Hepatocyte (in vitro differentiated cells): ENCODE data around the gene ARHGAP18. TPM values are rescaled to one million over a fixed set of nuclear protein-coding genes. Genes with fewer than 3 reads are reported as not detected.

Experiments
- DNase-seq: peaks from one replicate; pipeline ENCODE4 v3.0.0-alpha.2; 2016; ENCODE audit warnings: low spot score
- H2AFZ ChIP-seq: fragments of 200-600 bp; sonication (generic); 2 replicates; pipeline ENCODE4 v1.6.0; 2016; ENCODE audit warnings: antibody characterized with exemption, mild to moderate bottlenecking
- H3K27ac ChIP-seq: fragments of 200-600 bp; sonication (generic); 2 replicates; pipeline ENCODE4 v1.5.1; 2016; ENCODE audit warnings: mild to moderate bottlenecking
- H3K27me3 ChIP-seq: fragments of 200-600 bp; sonication (generic); 2 replicates; pipeline ENCODE4 v1.6.1; 2016
- H3K36me3 ChIP-seq: fragments of 200-600 bp; sonication (generic); replicated peaks from 2 replicates; pipeline ENCODE4 v1.5.1; 2016; ENCODE audit warnings: low read depth; ENCODE audit not compliant: insufficient read depth
- H3K4me1 ChIP-seq: fragments of 200-600 bp; sonication (generic); 2 replicates; pipeline ENCODE4 v1.5.1; 2016; ENCODE audit warnings: mild to moderate bottlenecking, moderate library complexity; ENCODE audit not compliant: insufficient read depth
- H3K4me2 ChIP-seq: fragments of 200-600 bp; sonication (generic); 2 replicates; pipeline ENCODE4 v1.6.0; 2016
- H3K4me3 ChIP-seq: fragments of 200-600 bp; sonication (generic); 2 replicates; pipeline ENCODE4 v1.5.1; 2016; ENCODE audit warnings: mild to moderate bottlenecking
- H3K79me2 ChIP-seq: fragments of 200-600 bp; sonication (generic); 2 replicates; pipeline ENCODE4 v1.6.0; 2017; ENCODE audit warnings: mild to moderate bottlenecking
- H3K9me2 ChIP-seq: fragments of 200-600 bp; sonication (generic); replicated peaks from 2 replicates; pipeline ENCODE4 v1.6.0; 2017; ENCODE audit warnings: mild to moderate bottlenecking; ENCODE audit not compliant: insufficient read depth
- H3K9me3 ChIP-seq: fragments of 200-600 bp; sonication (generic); 2 replicates; pipeline ENCODE4 v1.5.1; 2016; ENCODE audit warnings: low read depth, mild to moderate bottlenecking
- H4K20me1 ChIP-seq: fragments of 200-600 bp; sonication (generic); 2 replicates; pipeline ENCODE4 v1.6.0; 2016; ENCODE audit warnings: mild to moderate bottlenecking; ENCODE audit not compliant: insufficient read depth, poor library complexity, severe bottlenecking
- EZH2 ChIP-seq: fragments of 200-600 bp; sonication (generic); IDR thresholded peaks from 2 replicates; pipeline ENCODE4 v1.6.1; 2016; ENCODE audit warnings: antibody characterized with exemption, mild to moderate bottlenecking, borderline replicate concordance
- EZH2phosphoT487 ChIP-seq: fragments of 200-600 bp; sonication (generic); IDR thresholded peaks from one replicate; pipeline ENCODE4 v1.6.1; 2018; ENCODE audit warnings: antibody characterized with exemption, mild to moderate bottlenecking, low read depth, moderate library complexity; ENCODE audit not compliant: unreplicated experiment, severe bottlenecking
- WGBS: methylation state at CpG from one replicate; pipeline ENCODE4 v1.1.6; 2016; ENCODE audit warnings: low lambda C conversion rate; ENCODE audit errors: missing lambda C conversion rate; 5-methylcytosine and 5-hydroxymethylcytosine counted together
- polyA plus RNA-seq: library from polyadenylated mRNA; unstranded; fragments of >200 nt; fragmentation: Nextera tagmentation; extraction: Ambion mirVana; gene quantifications from 2 replicates; pipeline ENCODE4 v1.2.1, GENCODE V29; 2016
- total RNA-seq: library from RNA; depleted of rRNA; stranded (reverse); fragments of >200 nt; gene quantifications from 2 replicates; pipeline ENCODE4 v1.2.3, GENCODE V29; 2014
- TF ChIP-seq, protein P1 (sequence below): fragments of 200-600 bp; sonication (generic); IDR thresholded peaks from 2 replicates; pipeline ENCODE4 v1.5.1; 2016; ENCODE audit warnings: antibody characterized with exemption, mild to moderate bottlenecking; ENCODE audit not compliant: poor library complexity

Gene ARHGAP18
- total and polyA plus RNA-seq, 2 experiments from 2014 or later: 14.7 to 34.8 TPM

DNA sequence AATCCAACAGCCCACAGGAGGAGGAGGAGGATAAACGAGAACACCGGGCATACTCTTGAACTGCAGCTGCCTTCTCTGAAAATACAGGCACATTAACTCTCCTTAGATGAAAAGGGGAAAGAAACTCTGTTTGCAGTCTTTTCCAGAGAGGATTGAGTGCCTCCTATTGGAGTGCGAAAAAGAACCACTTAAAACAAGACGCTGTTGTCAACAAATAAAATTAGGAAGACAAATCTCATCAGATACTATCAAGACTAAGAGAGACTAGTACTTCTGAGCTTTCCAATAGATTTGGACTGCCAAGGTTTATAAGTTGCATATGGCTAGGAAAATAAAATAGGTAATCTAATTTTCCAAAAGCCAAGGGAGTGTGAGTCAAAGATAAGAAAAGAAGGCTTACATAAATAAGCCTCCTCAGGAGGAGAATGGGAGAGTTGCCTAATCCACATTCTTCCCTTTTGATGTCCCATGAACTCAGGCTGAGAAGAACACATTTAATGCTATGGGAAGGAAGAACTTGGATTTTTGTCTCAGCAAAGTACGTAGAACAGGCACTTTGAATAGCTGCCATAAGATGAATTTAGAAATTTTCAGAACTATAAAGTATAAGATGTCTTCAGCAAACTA is 154.7 kb downstream of the ARHGAP18 start:
- 82% methylated on average over 5 of the region's 5 CpGs for WGBS
- no peak for DNase-seq
- Histone ChIP-seq H3K4me1 (no peaks in the 10 kb centered on the region), H3K79me2 (no peaks in the 10 kb centered on the region), H3K36me3 (no peaks in the 10 kb centered on the region), H3K9me3 (no peaks in the 10 kb centered on the region), H3K27ac (no peak overlapping the region), H3K4me2 (no peak overlapping the region), H3K4me3 (no peak overlapping the region), H4K20me1 (no peaks in the 10 kb centered on the region), H3K9me2 (no peaks in the 10 kb centered on the region), H3K27me3 (no peaks in the 10 kb centered on the region), H2AFZ (no peak overlapping the region)
- TF ChIP-seq EZH2: no peak

DNA sequence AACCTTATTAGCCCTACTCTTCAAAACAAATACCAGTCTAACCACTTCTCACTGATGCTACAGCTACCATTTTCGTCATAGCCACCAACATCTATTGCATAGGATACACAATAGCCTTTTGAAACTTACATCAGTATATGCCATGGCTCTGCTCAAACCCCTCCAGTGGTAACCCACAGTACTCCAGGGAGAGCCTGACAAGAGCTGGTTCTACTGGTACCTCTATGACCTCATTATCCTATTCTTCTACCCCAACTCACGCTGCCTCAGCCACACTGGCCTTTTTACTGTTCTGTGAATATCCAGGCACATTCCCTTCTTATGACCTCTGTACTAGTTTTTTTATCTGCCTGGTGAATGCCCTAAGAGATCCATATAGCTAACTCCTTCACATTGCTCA is 157.6 kb downstream of the ARHGAP18 start:
- WGBS: 86% methylated on average over 2 of the region's 2 CpGs
- DNase-seq: no peak
- H2AFZ ChIP-seq: no peak overlapping the region

DNA sequence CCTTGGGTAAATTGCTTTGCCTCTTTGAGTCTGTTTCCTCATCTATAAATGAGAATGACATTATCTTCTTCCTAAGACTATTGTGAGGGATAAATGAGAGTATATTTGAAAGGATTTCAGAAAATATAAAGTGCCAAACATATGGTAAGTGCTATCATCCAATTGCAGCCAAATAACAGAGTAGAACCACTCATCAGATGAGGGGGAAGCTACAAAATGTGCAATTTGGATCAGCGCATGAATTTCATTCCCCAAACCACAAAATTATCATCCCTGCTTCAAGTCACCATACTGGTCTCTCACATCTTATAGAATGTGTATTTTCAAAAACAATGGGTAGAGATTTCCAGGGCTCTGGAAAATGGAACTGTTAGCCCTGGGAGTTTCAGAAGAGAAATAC is 158.5 kb downstream of the ARHGAP18 start:
- TF ChIP-seq, protein P1, sequence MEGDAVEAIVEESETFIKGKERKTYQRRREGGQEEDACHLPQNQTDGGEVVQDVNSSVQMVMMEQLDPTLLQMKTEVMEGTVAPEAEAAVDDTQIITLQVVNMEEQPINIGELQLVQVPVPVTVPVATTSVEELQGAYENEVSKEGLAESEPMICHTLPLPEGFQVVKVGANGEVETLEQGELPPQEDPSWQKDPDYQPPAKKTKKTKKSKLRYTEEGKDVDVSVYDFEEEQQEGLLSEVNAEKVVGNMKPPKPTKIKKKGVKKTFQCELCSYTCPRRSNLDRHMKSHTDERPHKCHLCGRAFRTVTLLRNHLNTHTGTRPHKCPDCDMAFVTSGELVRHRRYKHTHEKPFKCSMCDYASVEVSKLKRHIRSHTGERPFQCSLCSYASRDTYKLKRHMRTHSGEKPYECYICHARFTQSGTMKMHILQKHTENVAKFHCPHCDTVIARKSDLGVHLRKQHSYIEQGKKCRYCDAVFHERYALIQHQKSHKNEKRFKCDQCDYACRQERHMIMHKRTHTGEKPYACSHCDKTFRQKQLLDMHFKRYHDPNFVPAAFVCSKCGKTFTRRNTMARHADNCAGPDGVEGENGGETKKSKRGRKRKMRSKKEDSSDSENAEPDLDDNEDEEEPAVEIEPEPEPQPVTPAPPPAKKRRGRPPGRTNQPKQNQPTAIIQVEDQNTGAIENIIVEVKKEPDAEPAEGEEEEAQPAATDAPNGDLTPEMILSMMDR: no peak
- TF ChIP-seq EZH2 (no peak), EZH2phosphoT487 (no peak)
- no peak for DNase-seq
- Histone ChIP-seq H2AFZ (no peak overlapping the region), H3K9me2 (no peaks in the 10 kb centered on the region), H3K4me1 (peaks cover under 1% of the 10 kb centered on the region), H3K4me3 (no peak overlapping the region), H3K27me3 (no peaks in the 10 kb centered on the region), H3K9me3 (no peaks in the 10 kb centered on the region), H3K4me2 (no peak overlapping the region), H4K20me1 (no peaks in the 10 kb centered on the region), H3K36me3 (no peaks in the 10 kb centered on the region), H3K79me2 (no peaks in the 10 kb centered on the region), H3K27ac (no peak overlapping the region)
- WGBS: 90% methylated on average over 1 of the region's 1 CpG

More for the DNA sequence above, 157.6 kb downstream of the ARHGAP18 start:
- Histone ChIP-seq H3K4me3 (no peak overlapping the region), H3K9me2 (no peaks in the 10 kb centered on the region), H3K9me3 (no peaks in the 10 kb centered on the region), H3K27me3 (no peaks in the 10 kb centered on the region), H3K79me2 (no peaks in the 10 kb centered on the region), H3K4me1 (no peaks in the 10 kb centered on the region), H3K27ac (no peak overlapping the region), H3K4me2 (no peak overlapping the region), H4K20me1 (no peaks in the 10 kb centered on the region), H3K36me3 (no peaks in the 10 kb centered on the region)
- TF ChIP-seq, protein P1: no peak
- TF ChIP-seq EZH2 (no peak), EZH2phosphoT487 (no peak)

DNA sequence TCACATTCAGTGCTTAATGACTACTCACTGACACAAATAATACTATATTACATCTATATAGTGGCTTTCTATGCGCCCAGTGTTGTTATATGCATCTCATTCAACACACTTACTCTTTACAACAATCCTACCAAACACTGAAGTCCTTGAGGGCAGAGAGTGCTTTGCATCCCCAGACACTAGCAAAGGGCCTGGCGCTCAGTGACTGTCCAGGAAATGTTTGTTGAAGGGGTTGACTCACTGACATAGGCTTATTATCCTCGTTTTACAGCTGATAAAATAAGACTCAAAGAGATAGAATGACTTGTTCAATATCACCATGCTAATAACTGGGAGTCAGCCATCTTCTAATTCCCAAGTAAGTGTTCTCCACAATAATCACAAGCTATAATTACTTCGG is 163.3 kb downstream of the ARHGAP18 start:
- Histone ChIP-seq H3K4me2 (no peak overlapping the region), H2AFZ (no peak overlapping the region), H3K27ac (peak overlapping the region; percentile 45), H3K9me2 (no peaks in the 10 kb centered on the region), H3K79me2 (no peaks in the 10 kb centered on the region), H3K36me3 (no peaks in the 10 kb centered on the region), H4K20me1 (no peaks in the 10 kb centered on the region), H3K27me3 (no peaks in the 10 kb centered on the region), H3K4me3 (no peak overlapping the region), H3K9me3 (no peaks in the 10 kb centered on the region), H3K4me1 (peaks cover 4% of the 10 kb centered on the region)
- WGBS: 61% methylated on average over 4 of the region's 4 CpGs
- TF ChIP-seq, protein P1: no peak
- TF ChIP-seq EZH2 (no peak), EZH2phosphoT487 (no peak)
- peak; percentile 25 for DNase-seq
